ENCODE measurements around the gene DUSP16.

- no peak for TF ChIP-seq CTCF (IDR thresholded peaks at IDR 0.05)
- no peak for TF ChIP-seq POLR2A (IDR thresholded peaks at IDR 0.05)
These were observed 34.8 kb downstream of the DUSP16 start for GRCh38 chr12:12527820-12528296.
